ENCODE data around the gene MAPK9.

Gene MAPK9

DNA sequence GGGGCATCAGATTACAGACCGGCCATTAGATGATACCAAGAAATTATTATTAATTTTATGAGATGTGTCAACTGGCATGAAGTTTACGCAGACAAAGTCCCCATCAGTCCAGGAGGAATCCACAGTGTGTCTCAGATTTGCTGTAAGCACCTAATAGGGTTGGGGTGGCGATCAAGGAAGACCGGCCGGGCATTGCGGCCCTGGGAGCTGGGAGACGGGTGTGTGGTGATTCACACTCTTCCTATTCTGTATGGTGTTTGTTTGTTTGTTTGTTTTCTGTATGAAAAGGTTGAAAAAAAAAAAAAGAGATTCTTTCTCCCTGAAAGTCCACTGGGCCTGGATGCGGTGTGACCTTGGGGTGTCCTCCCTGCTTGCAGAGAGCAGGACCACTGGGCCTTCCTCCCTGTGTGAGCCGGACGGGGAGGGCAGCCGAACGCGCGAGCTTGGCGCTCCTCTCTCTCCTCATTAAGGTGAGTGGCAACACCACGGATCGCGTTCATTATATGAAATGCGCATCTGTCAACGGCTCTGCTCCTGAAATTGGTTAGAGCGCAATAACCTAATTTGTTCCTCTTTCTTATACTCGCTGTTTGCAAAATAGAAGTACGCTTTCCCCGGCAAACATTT lies 98.0 kb downstream of the MAPK9 start:
- FAIRE-seq (no peak), DNase-seq (ENCODE audit: insufficient read length, low spot score) (no peak)
- no peak for TF ChIP-seq POLR2A (IDR thresholded peaks at IDR 0.05; ENCODE audit: low read depth, low read length)
- no peak for TF ChIP-seq SPI1 (IDR thresholded peaks at IDR 0.05; ENCODE audit: low read depth, low read length)
- TF ChIP-seq POLR2AphosphoS5 (IDR thresholded peaks at IDR 0.05; ENCODE audit: low read depth, low read length): no peak
- no peak for TF ChIP-seq PAX5 (IDR thresholded peaks at IDR 0.05; ENCODE audit: insufficient read depth, low read length, severe bottlenecking)
- no peak for TF ChIP-seq POU2F2 (IDR thresholded peaks at IDR 0.05; ENCODE audit: low read depth, low read length)
- no peak for TF ChIP-seq TAF1 (IDR thresholded peaks at IDR 0.05; ENCODE audit: low read depth, low read length)

DNA sequence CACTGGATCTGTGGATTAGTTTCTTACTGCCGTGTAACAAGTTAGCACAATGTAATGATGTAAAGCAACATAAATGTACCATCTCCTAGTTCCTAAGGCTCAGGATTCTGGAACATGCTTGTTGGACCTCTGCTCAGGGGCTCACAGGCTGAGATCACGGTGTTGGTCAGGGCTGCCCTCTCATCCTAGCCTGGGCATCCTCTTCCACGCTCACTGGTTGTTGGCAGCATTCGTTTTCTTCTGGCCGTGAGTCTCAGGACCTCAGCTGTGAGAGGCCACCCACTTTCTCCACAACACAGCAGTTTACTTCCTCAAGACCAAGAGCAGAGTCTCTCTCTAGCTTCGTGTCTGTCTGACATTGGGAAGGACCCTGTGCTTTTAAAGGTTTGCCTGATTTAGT lies 100.2 kb downstream of the MAPK9 start:
- DNase-seq (ENCODE audit: insufficient read length, low spot score): no peak
- TF ChIP-seq POLR2AphosphoS5 (IDR thresholded peaks at IDR 0.05; ENCODE audit: low read depth, low read length) (no peak), PAX5 (IDR thresholded peaks at IDR 0.05; ENCODE audit: insufficient read depth, low read length, severe bottlenecking) (no peak), SPI1 (IDR thresholded peaks at IDR 0.05; ENCODE audit: low read depth, low read length) (no peak), TAF1 (IDR thresholded peaks at IDR 0.05; ENCODE audit: low read depth, low read length) (no peak), POU2F2 (IDR thresholded peaks at IDR 0.05; ENCODE audit: low read depth, low read length) (no peak), POLR2A (IDR thresholded peaks at IDR 0.05; ENCODE audit: low read depth, low read length) (no peak)
- FAIRE-seq: no peak

GRCh38 chr5:180187767-180188166 lies 104.1 kb downstream of the MAPK9 start:
- TF ChIP-seq TAF1 (IDR thresholded peaks at IDR 0.05; ENCODE audit: low read depth, low read length) (no peak), POLR2AphosphoS5 (IDR thresholded peaks at IDR 0.05; ENCODE audit: low read depth, low read length) (no peak), POLR2A (IDR thresholded peaks at IDR 0.05; ENCODE audit: low read depth, low read length) (no peak), SPI1 (IDR thresholded peaks at IDR 0.05; ENCODE audit: low read depth, low read length) (no peak), POU2F2 (IDR thresholded peaks at IDR 0.05; ENCODE audit: low read depth, low read length) (no peak), PAX5 (IDR thresholded peaks at IDR 0.05; ENCODE audit: insufficient read depth, low read length, severe bottlenecking) (no peak)
- DNase-seq (ENCODE audit: insufficient read length, low spot score): no peak
- FAIRE-seq: no peak

Measured in GM12891 (cell line).